Measurements from ENCODE around the gene LGMN.

LGMN gene

GRCh38 chr14:92663049-92663448 is 85.4 kb downstream of the LGMN start:
- no peaks in the 10 kb centered on the region for H3K9me3 ChIP-seq (ENCODE audit: insufficient read depth, low read length, severe bottlenecking)
- H3K27ac ChIP-seq (ENCODE audit: low read length) = no peak overlapping the region
- no peaks in the 10 kb centered on the region for H4K20me1 ChIP-seq (ENCODE audit: insufficient read depth, low read length)
- no peak overlapping the region for H3K4me3 ChIP-seq (ENCODE audit: low read depth in 1 of 2, low read length in 2 of 2)
- no peaks in the 10 kb centered on the region for H3K79me2 ChIP-seq (ENCODE audit: insufficient read depth, low read length)
- H3K27me3 ChIP-seq (ENCODE audit: insufficient read depth, low read length, poor library complexity) = peaks cover 2% of the 10 kb centered on the region
- ATAC-seq (ENCODE audit: insufficient read depth, low read depth) (no peak), DNase-seq (no peak)
- TF ChIP-seq EZH2 (IDR thresholded peaks at IDR 0.05; ENCODE audit: borderline replicate concordance, low read depth, low read length, severe bottlenecking) (no peak), CTCF (IDR thresholded peaks at IDR 0.05; ENCODE audit: borderline replicate concordance, extremely low read depth, low read length, poor library complexity, severe bottlenecking) (no peak)
- no peak overlapping the region for H3K9ac ChIP-seq (ENCODE audit: low read depth, low read length)
- H3K36me3 ChIP-seq (ENCODE audit: insufficient read depth, low read length) = no peaks in the 10 kb centered on the region
- no peaks in the 10 kb centered on the region for H3K4me1 ChIP-seq (ENCODE audit: insufficient read depth, low read length)
- H3K4me2 ChIP-seq (ENCODE audit: insufficient read depth, low read length) = no peak overlapping the region
- H2AFZ ChIP-seq (ENCODE audit: low read depth, low read length) = no peak overlapping the region

- no peak for DNase-seq
- H3K4me3 ChIP-seq (ENCODE audit: low read depth in 1 of 2, low read length in 2 of 2) = no peak overlapping the region
- no peaks in the 10 kb centered on the region for H3K79me2 ChIP-seq (ENCODE audit: insufficient read depth, low read length)
- no peak overlapping the region for H3K9ac ChIP-seq (ENCODE audit: low read depth, low read length)
- TF ChIP-seq CTCF (IDR thresholded peaks at IDR 0.05; ENCODE audit: borderline replicate concordance, extremely low read depth, low read length, poor library complexity, severe bottlenecking) (no peak), EZH2 (IDR thresholded peaks at IDR 0.05; ENCODE audit: borderline replicate concordance, low read depth, low read length, severe bottlenecking) (no peak)
- no peaks in the 10 kb centered on the region for H3K4me1 ChIP-seq (ENCODE audit: insufficient read depth, low read length)
- no peaks in the 10 kb centered on the region for H3K36me3 ChIP-seq (ENCODE audit: insufficient read depth, low read length)
- H3K9me3 ChIP-seq (ENCODE audit: insufficient read depth, low read length, severe bottlenecking) = no peaks in the 10 kb centered on the region
- ATAC-seq (ENCODE audit: insufficient read depth, low read depth) = no peak
- no peaks in the 10 kb centered on the region for H4K20me1 ChIP-seq (ENCODE audit: insufficient read depth, low read length)
- H3K27ac ChIP-seq (ENCODE audit: low read length) = no peak overlapping the region
- H3K4me2 ChIP-seq (ENCODE audit: insufficient read depth, low read length) = no peak overlapping the region
- H2AFZ ChIP-seq (ENCODE audit: low read depth, low read length) = no peak overlapping the region
- no peaks in the 10 kb centered on the region for H3K27me3 ChIP-seq (ENCODE audit: insufficient read depth, low read length, poor library complexity)
Measured at GRCh38 chr14:92660571-92660970, 87.9 kb downstream of the LGMN start.

- TF ChIP-seq CTCF (IDR thresholded peaks at IDR 0.05; ENCODE audit: borderline replicate concordance, extremely low read depth, low read length, poor library complexity, severe bottlenecking) (no peak), EZH2 (IDR thresholded peaks at IDR 0.05; ENCODE audit: borderline replicate concordance, low read depth, low read length, severe bottlenecking) (no peak)
- Histone ChIP-seq H3K36me3 (ENCODE audit: insufficient read depth, low read length) (no peaks in the 10 kb centered on the region), H3K27me3 (ENCODE audit: insufficient read depth, low read length, poor library complexity) (no peaks in the 10 kb centered on the region), H3K9me3 (ENCODE audit: insufficient read depth, low read length, severe bottlenecking) (no peaks in the 10 kb centered on the region), H3K4me1 (ENCODE audit: insufficient read depth, low read length) (no peaks in the 10 kb centered on the region), H2AFZ (ENCODE audit: low read depth, low read length) (no peak overlapping the region), H3K4me3 (ENCODE audit: low read depth in 1 of 2, low read length in 2 of 2) (no peak overlapping the region), H3K79me2 (ENCODE audit: insufficient read depth, low read length) (no peaks in the 10 kb centered on the region), H3K27ac (ENCODE audit: low read length) (no peak overlapping the region), H3K9ac (ENCODE audit: low read depth, low read length) (no peak overlapping the region), H3K4me2 (ENCODE audit: insufficient read depth, low read length) (no peak overlapping the region), H4K20me1 (ENCODE audit: insufficient read depth, low read length) (no peaks in the 10 kb centered on the region)
- DNase-seq (no peak), ATAC-seq (ENCODE audit: insufficient read depth, low read depth) (no peak)
Measured at GRCh38 chr14:92659765-92660561, 88.5 kb downstream of the LGMN start.

Data from DND-41 (cell line).